ENCODE data around the gene GNMT.

GNMT gene

GRCh38 chr6:42928986-42929820 lies 31.4 kb upstream of the GNMT start, which contains the start of gene CNPY3:
CNPY3 (plus strand) TSS chr6:42929480; CDS start chr6:42929571, 91 bp downstream.
- Histone ChIP-seq H3K4me2 (ENCODE audit: low read length, poor library complexity, severe bottlenecking) (peak within 1 kb of the TSS; percentile 83), H4K8ac (ENCODE audit: low read length) (peak within 1 kb of the TSS; percentile 80), H2BK5ac (ENCODE audit: low read depth, low read length, poor library complexity, severe bottlenecking) (peak within 1 kb of the TSS; percentile 91), H3K23ac (ENCODE audit: low read length in 2 of 2) (no peak within 1 kb of the TSS), H3K9ac (ENCODE audit: low read length) (peak within 1 kb of the TSS; percentile 95), H3K14ac (ENCODE audit: low read length in 2 of 2) (peak within 1 kb of the TSS in 1 of 2 experiments; percentile 79), H3K27me3 (ENCODE audit: control insufficient read depth in 1 of 2, insufficient read depth in 1 of 2, low read length in 2 of 2) (no peaks in the 10 kb centered on the region), H2BK15ac (ENCODE audit: low read depth, poor library complexity, severe bottlenecking) (peak within 1 kb of the TSS; percentile 84), H3K4ac (ENCODE audit: low read depth in 1 of 2, low read length in 2 of 2) (peak within 1 kb of the TSS in 1 of 2 experiments; percentile 93), H2AK5ac (ENCODE audit: low read length, severe bottlenecking) (peak within 1 kb of the TSS; percentile 44), H3K4me1 (ENCODE audit: control insufficient read depth, insufficient read depth, low read depth, low read length) (peaks cover 13% of the 10 kb centered on the region), H3K27ac (ENCODE audit: low read length, poor library complexity, severe bottlenecking) (peak within 1 kb of the TSS; percentile 91), H3K18ac (ENCODE audit: low read depth in 1 of 2, low read length in 2 of 2) (peak within 1 kb of the TSS; percentile 93 to 98), H2BK12ac (ENCODE audit: low read length in 2 of 2) (peak within 1 kb of the TSS in 1 of 2 experiments; percentile 66), H3K4me3 (ENCODE audit: insufficient read depth in 1 of 2, low read depth in 1 of 2, low read length in 2 of 2) (peak within 1 kb of the TSS; percentile 79 to 93), H2AFZ (ENCODE audit: low read depth, low read length) (peak within 1 kb of the TSS; percentile 92), H2BK120ac (ENCODE audit: low read depth, low read length) (peak within 1 kb of the TSS; percentile 89), H3K36me3 (ENCODE audit: control insufficient read depth in 1 of 2, insufficient read depth in 2 of 2, low read depth in 1 of 2, low read length in 2 of 2) (peaks cover 5 to 20% of the 10 kb centered on the region in 2 experiments), H4K91ac (ENCODE audit: low read length) (peak within 1 kb of the TSS; percentile 77), H3K79me1 (replicated peaks; ENCODE audit: low read length, poor library complexity, severe bottlenecking) (peaks cover 5% of the 10 kb centered on the region), H3K9me3 (ENCODE audit: control insufficient read depth, low read length) (no peaks in the 10 kb centered on the region)
- WGBS, result under 1% methylated on average over 58 of the region's 63 CpGs
- peak; percentile 99 for DNase-seq

- Histone ChIP-seq H3K36me3 (ENCODE audit: control insufficient read depth in 1 of 2, insufficient read depth in 2 of 2, low read depth in 1 of 2, low read length in 2 of 2) (peaks cover 9 to 26% of the 10 kb centered on the region in 2 experiments), H2BK15ac (ENCODE audit: low read depth, poor library complexity, severe bottlenecking) (peak overlapping the region; percentile 84)
- 0% methylated on average over 16 of the region's 16 CpGs for WGBS
Measured at GRCh38 chr6:42929821-42930360, 30.7 kb upstream of the GNMT start.

GRCh38 chr6:42932412-42932811 lies 28.1 kb upstream of the GNMT start:
- no peak overlapping the region for H3K23ac ChIP-seq (ENCODE audit: low read length in 2 of 2)
- 100% methylated on average over 1 of the region's 3 CpGs for WGBS
- H4K91ac ChIP-seq (ENCODE audit: low read length), result no peak overlapping the region
- H2BK12ac ChIP-seq (ENCODE audit: low read length in 2 of 2), result no peak overlapping the region
- no peak for DNase-seq
- peaks cover 20% of the 10 kb centered on the region for H3K79me1 ChIP-seq (replicated peaks; ENCODE audit: low read length, poor library complexity, severe bottlenecking)
- no peak overlapping the region for H3K4me2 ChIP-seq (ENCODE audit: low read length, poor library complexity, severe bottlenecking)
- H3K4ac ChIP-seq (ENCODE audit: low read depth in 1 of 2, low read length in 2 of 2), result no peak overlapping the region
- no peak overlapping the region for H2BK120ac ChIP-seq (ENCODE audit: low read depth, low read length)
- H3K27me3 ChIP-seq (ENCODE audit: control insufficient read depth in 1 of 2, insufficient read depth in 1 of 2, low read length in 2 of 2), result no peaks in the 10 kb centered on the region
- H2BK5ac ChIP-seq (ENCODE audit: low read depth, low read length, poor library complexity, severe bottlenecking), result no peak overlapping the region
- no peak overlapping the region for H2AFZ ChIP-seq (ENCODE audit: low read depth, low read length)
- no peak overlapping the region for H3K27ac ChIP-seq (ENCODE audit: low read length, poor library complexity, severe bottlenecking)
- H2AK5ac ChIP-seq (ENCODE audit: low read length, severe bottlenecking), result no peak overlapping the region
- peaks cover 11% of the 10 kb centered on the region for H3K4me1 ChIP-seq (ENCODE audit: control insufficient read depth, insufficient read depth, low read depth, low read length)
- H4K8ac ChIP-seq (ENCODE audit: low read length), result no peak overlapping the region
- H3K14ac ChIP-seq (ENCODE audit: low read length in 2 of 2), result peak overlapping the region in 1 of 2 experiments; percentile 2
- no peak overlapping the region for H2BK15ac ChIP-seq (ENCODE audit: low read depth, poor library complexity, severe bottlenecking)
- no peak overlapping the region for H3K4me3 ChIP-seq (ENCODE audit: insufficient read depth in 1 of 2, low read depth in 1 of 2, low read length in 2 of 2)
- no peak overlapping the region for H3K18ac ChIP-seq (ENCODE audit: low read depth in 1 of 2, low read length in 2 of 2)
- no peaks in the 10 kb centered on the region for H3K9me3 ChIP-seq (ENCODE audit: control insufficient read depth, low read length)
- H3K36me3 ChIP-seq (ENCODE audit: control insufficient read depth in 1 of 2, insufficient read depth in 2 of 2, low read depth in 1 of 2, low read length in 2 of 2), result peaks cover 26 to 50% of the 10 kb centered on the region in 2 experiments
- H3K9ac ChIP-seq (ENCODE audit: low read length), result no peak overlapping the region

More at GRCh38 chr6:42929821-42930360, 30.7 kb upstream of the GNMT start:
- Histone ChIP-seq H3K18ac (ENCODE audit: low read depth in 1 of 2, low read length in 2 of 2) (peak overlapping the region; percentile 93 to 98), H3K23ac (ENCODE audit: low read length in 2 of 2) (no peak overlapping the region), H2AFZ (ENCODE audit: low read depth, low read length) (peak overlapping the region; percentile 92), H3K14ac (ENCODE audit: low read length in 2 of 2) (peak overlapping the region in 1 of 2 experiments; percentile 79), H3K9ac (ENCODE audit: low read length) (peak overlapping the region; percentile 95), H2BK5ac (ENCODE audit: low read depth, low read length, poor library complexity, severe bottlenecking) (peak overlapping the region; percentile 54), H3K4me2 (ENCODE audit: low read length, poor library complexity, severe bottlenecking) (peak overlapping the region; percentile 83), H3K4ac (ENCODE audit: low read depth in 1 of 2, low read length in 2 of 2) (peak overlapping the region in 1 of 2 experiments; percentile 90), H3K9me3 (ENCODE audit: control insufficient read depth, low read length) (no peaks in the 10 kb centered on the region), H3K4me1 (ENCODE audit: control insufficient read depth, insufficient read depth, low read depth, low read length) (peaks cover 14% of the 10 kb centered on the region), H4K8ac (ENCODE audit: low read length) (peak overlapping the region; percentile 80), H3K79me1 (replicated peaks; ENCODE audit: low read length, poor library complexity, severe bottlenecking) (peaks cover 9% of the 10 kb centered on the region), H2BK12ac (ENCODE audit: low read length in 2 of 2) (peak overlapping the region in 1 of 2 experiments; percentile 66), H3K27ac (ENCODE audit: low read length, poor library complexity, severe bottlenecking) (peak overlapping the region; percentile 91), H3K27me3 (ENCODE audit: control insufficient read depth in 1 of 2, insufficient read depth in 1 of 2, low read length in 2 of 2) (no peaks in the 10 kb centered on the region), H2AK5ac (ENCODE audit: low read length, severe bottlenecking) (no peak overlapping the region), H4K91ac (ENCODE audit: low read length) (peak overlapping the region; percentile 77), H2BK120ac (ENCODE audit: low read depth, low read length) (peak overlapping the region; percentile 89), H3K4me3 (ENCODE audit: insufficient read depth in 1 of 2, low read depth in 1 of 2, low read length in 2 of 2) (peak overlapping the region; percentile 79 to 93)
- peak; percentile 89 for DNase-seq

- H3K23ac ChIP-seq (ENCODE audit: low read length in 2 of 2), result no peak overlapping the region
- no peak overlapping the region for H4K8ac ChIP-seq (ENCODE audit: low read length)
- no peak overlapping the region for H2AK5ac ChIP-seq (ENCODE audit: low read length, severe bottlenecking)
- no peak for DNase-seq
- peaks cover 33 to 58% of the 10 kb centered on the region in 2 experiments for H3K36me3 ChIP-seq (ENCODE audit: control insufficient read depth in 1 of 2, insufficient read depth in 2 of 2, low read depth in 1 of 2, low read length in 2 of 2)
- WGBS, result 61% methylated on average over 3 of the region's 3 CpGs
- no peak overlapping the region for H2AFZ ChIP-seq (ENCODE audit: low read depth, low read length)
- H2BK15ac ChIP-seq (ENCODE audit: low read depth, poor library complexity, severe bottlenecking), result no peak overlapping the region
- H4K91ac ChIP-seq (ENCODE audit: low read length), result no peak overlapping the region
- no peak overlapping the region for H3K18ac ChIP-seq (ENCODE audit: low read depth in 1 of 2, low read length in 2 of 2)
- no peaks in the 10 kb centered on the region for H3K9me3 ChIP-seq (ENCODE audit: control insufficient read depth, low read length)
- H3K4me1 ChIP-seq (ENCODE audit: control insufficient read depth, insufficient read depth, low read depth, low read length), result peaks cover 11% of the 10 kb centered on the region
- no peaks in the 10 kb centered on the region for H3K27me3 ChIP-seq (ENCODE audit: control insufficient read depth in 1 of 2, insufficient read depth in 1 of 2, low read length in 2 of 2)
- no peak overlapping the region for H3K9ac ChIP-seq (ENCODE audit: low read length)
- H3K27ac ChIP-seq (ENCODE audit: low read length, poor library complexity, severe bottlenecking), result no peak overlapping the region
- no peak overlapping the region for H3K14ac ChIP-seq (ENCODE audit: low read length in 2 of 2)
- no peak overlapping the region for H2BK12ac ChIP-seq (ENCODE audit: low read length in 2 of 2)
- no peak overlapping the region for H3K4me3 ChIP-seq (ENCODE audit: insufficient read depth in 1 of 2, low read depth in 1 of 2, low read length in 2 of 2)
- no peak overlapping the region for H3K4ac ChIP-seq (ENCODE audit: low read depth in 1 of 2, low read length in 2 of 2)
- H3K4me2 ChIP-seq (ENCODE audit: low read length, poor library complexity, severe bottlenecking), result no peak overlapping the region
- no peak overlapping the region for H2BK120ac ChIP-seq (ENCODE audit: low read depth, low read length)
- peaks cover 26% of the 10 kb centered on the region for H3K79me1 ChIP-seq (replicated peaks; ENCODE audit: low read length, poor library complexity, severe bottlenecking)
- no peak overlapping the region for H2BK5ac ChIP-seq (ENCODE audit: low read depth, low read length, poor library complexity, severe bottlenecking)
Measured at GRCh38 chr6:42933205-42933604, 27.3 kb upstream of the GNMT start.
